Liver (tissue), 3 donors: ENCODE data around the gene ARHGAP1.

Source experiments
- EGR1 ChIP-seq, 2 donors: IDR thresholded peaks; 2 replicates each; pipeline ENCODE4 v1.6.1; 2016 to 2018; ENCODE audit warnings: antibody characterized with exemption in 2 of 2, low read depth in 2 of 2
- GABPA ChIP-seq, 2 donors: IDR thresholded peaks in 1 of 2; conservative IDR thresholded peaks in 1 of 2; 2 replicates each; pipeline ENCODE4 v1.6.1; 2016; ENCODE audit warnings: antibody characterized with exemption in 2 of 2, mild to moderate bottlenecking in 1 of 2, moderate library complexity in 1 of 2
- HNF4G ChIP-seq: IDR thresholded peaks from 2 replicates; pipeline ENCODE4 v1.6.1; 2016; ENCODE audit warnings: antibody characterized with exemption
- JUND ChIP-seq, 2 donors: IDR thresholded peaks; 2 replicates each; pipeline ENCODE4 v1.6.1; 2016; ENCODE audit warnings: antibody characterized with exemption in 2 of 2
- NR2F2 ChIP-seq: IDR thresholded peaks from 2 replicates; pipeline ENCODE4 v1.6.1; 2016; ENCODE audit warnings: antibody characterized with exemption
- RAD21 ChIP-seq, 2 donors: IDR thresholded peaks; 2 replicates each; pipeline ENCODE4 v1.6.1; 2016; ENCODE audit warnings: antibody characterized with exemption in 2 of 2, mild to moderate bottlenecking in 2 of 2
- SP1 ChIP-seq: IDR thresholded peaks from 2 replicates; pipeline ENCODE4 v1.6.1; 2018; ENCODE audit warnings: antibody characterized with exemption, mild to moderate bottlenecking
- TAF1 ChIP-seq: conservative IDR thresholded peaks from 2 replicates; pipeline ENCODE4 v1.6.1; 2016; ENCODE audit warnings: antibody characterized with exemption, mild to moderate bottlenecking
- YY1 ChIP-seq: IDR thresholded peaks from 2 replicates; pipeline ENCODE4 v1.6.1; 2016; ENCODE audit warnings: antibody characterized with exemption, mild to moderate bottlenecking
- TF ChIP-seq, protein P1 (sequence below): fragments of 150-350 bp; IDR thresholded peaks from 2 replicates; pipeline ENCODE4 v1.5.1; 2017; ENCODE audit warnings: improper control_type of control experiment, low read depth, low read length; ENCODE audit not compliant: missing input control
- TF ChIP-seq, protein P2 (sequence below): IDR thresholded peaks from 2 replicates; pipeline ENCODE4 v1.6.1; 2016; ENCODE audit warnings: antibody characterized with exemption
- TF ChIP-seq, protein P3 (sequence below): IDR thresholded peaks from 2 replicates; pipeline ENCODE4 v1.6.1; 2016; ENCODE audit warnings: antibody characterized with exemption, mild to moderate bottlenecking
- TF ChIP-seq, protein P4 (sequence below): IDR thresholded peaks from 2 replicates; pipeline ENCODE4 v1.6.1; 2016; ENCODE audit warnings: antibody characterized with exemption
- donor health status: healthy.
- donor health status: healthy.

DNA sequence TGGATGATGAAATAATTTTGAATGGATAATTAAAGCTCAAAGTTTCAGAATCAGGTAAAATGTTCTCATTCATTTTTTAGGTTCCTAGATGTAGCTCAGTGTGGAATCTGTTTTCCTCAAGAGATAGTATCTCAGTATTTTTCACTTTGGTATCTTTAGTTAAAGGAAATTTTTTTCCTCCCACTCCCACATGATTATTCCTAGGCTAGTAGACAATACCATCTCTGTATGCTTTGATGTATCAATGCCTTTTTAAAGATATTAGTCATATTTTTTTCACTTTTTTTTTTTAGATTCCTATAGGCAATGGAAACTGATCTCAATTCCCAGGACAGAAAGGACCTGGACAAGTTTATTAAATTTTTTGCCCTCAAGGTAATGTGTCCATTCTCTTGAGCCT lies 56.4 kb downstream of the ARHGAP1 start:
- TF ChIP-seq, protein P1, sequence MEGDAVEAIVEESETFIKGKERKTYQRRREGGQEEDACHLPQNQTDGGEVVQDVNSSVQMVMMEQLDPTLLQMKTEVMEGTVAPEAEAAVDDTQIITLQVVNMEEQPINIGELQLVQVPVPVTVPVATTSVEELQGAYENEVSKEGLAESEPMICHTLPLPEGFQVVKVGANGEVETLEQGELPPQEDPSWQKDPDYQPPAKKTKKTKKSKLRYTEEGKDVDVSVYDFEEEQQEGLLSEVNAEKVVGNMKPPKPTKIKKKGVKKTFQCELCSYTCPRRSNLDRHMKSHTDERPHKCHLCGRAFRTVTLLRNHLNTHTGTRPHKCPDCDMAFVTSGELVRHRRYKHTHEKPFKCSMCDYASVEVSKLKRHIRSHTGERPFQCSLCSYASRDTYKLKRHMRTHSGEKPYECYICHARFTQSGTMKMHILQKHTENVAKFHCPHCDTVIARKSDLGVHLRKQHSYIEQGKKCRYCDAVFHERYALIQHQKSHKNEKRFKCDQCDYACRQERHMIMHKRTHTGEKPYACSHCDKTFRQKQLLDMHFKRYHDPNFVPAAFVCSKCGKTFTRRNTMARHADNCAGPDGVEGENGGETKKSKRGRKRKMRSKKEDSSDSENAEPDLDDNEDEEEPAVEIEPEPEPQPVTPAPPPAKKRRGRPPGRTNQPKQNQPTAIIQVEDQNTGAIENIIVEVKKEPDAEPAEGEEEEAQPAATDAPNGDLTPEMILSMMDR, result no peak
- TF ChIP-seq SP1 (no peak), RAD21 (IDR thresholded peaks at IDR 0.05) (no peak), EGR1 (IDR thresholded peaks at IDR 0.05; ENCODE audit: low read depth in 2 of 2) (no peak), GABPA (IDR thresholded peaks at IDR 0.05 in 1 of 2, conservative IDR thresholded peaks at IDR 0.05 in 1 of 2) (no peak), JUND (IDR thresholded peaks at IDR 0.05) (no peak), TAF1 (no peak), YY1 (no peak), HNF4G (no peak), NR2F2 (no peak)
- TF ChIP-seq, protein P2, sequence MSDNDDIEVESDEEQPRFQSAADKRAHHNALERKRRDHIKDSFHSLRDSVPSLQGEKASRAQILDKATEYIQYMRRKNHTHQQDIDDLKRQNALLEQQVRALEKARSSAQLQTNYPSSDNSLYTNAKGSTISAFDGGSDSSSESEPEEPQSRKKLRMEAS, result no peak
- TF ChIP-seq, protein P3, sequence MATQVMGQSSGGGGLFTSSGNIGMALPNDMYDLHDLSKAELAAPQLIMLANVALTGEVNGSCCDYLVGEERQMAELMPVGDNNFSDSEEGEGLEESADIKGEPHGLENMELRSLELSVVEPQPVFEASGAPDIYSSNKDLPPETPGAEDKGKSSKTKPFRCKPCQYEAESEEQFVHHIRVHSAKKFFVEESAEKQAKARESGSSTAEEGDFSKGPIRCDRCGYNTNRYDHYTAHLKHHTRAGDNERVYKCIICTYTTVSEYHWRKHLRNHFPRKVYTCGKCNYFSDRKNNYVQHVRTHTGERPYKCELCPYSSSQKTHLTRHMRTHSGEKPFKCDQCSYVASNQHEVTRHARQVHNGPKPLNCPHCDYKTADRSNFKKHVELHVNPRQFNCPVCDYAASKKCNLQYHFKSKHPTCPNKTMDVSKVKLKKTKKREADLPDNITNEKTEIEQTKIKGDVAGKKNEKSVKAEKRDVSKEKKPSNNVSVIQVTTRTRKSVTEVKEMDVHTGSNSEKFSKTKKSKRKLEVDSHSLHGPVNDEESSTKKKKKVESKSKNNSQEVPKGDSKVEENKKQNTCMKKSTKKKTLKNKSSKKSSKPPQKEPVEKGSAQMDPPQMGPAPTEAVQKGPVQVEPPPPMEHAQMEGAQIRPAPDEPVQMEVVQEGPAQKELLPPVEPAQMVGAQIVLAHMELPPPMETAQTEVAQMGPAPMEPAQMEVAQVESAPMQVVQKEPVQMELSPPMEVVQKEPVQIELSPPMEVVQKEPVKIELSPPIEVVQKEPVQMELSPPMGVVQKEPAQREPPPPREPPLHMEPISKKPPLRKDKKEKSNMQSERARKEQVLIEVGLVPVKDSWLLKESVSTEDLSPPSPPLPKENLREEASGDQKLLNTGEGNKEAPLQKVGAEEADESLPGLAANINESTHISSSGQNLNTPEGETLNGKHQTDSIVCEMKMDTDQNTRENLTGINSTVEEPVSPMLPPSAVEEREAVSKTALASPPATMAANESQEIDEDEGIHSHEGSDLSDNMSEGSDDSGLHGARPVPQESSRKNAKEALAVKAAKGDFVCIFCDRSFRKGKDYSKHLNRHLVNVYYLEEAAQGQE, result no peak
- TF ChIP-seq, protein P4, sequence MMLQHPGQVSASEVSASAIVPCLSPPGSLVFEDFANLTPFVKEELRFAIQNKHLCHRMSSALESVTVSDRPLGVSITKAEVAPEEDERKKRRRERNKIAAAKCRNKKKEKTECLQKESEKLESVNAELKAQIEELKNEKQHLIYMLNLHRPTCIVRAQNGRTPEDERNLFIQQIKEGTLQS, result no peak
